Measurements from ENCODE around the gene GATA5.

DNA sequence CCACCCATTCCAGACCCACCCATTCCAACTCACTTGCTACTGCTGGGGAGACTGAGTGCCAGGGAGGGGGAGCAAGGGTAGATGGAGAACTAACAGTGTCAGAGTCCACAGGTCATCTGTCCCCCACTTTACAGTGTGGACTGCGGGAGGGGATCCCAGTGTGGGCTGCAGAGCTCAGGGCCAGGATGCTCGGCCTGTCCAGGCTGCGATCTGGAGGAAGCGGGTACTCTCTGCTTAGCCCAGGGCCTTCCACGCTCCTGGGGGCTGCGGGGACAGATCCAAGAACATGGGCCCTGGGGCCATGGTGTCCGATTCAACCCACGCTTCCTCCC lies 14.1 kb upstream of the GATA5 start:
- no peak for TF ChIP-seq POLR2AphosphoS5 (IDR thresholded peaks at IDR 0.05; ENCODE audit: low read depth, low read length)
- TF ChIP-seq FOXM1 (IDR thresholded peaks at IDR 0.05; ENCODE audit: low read depth) = no peak
- TF ChIP-seq, protein P1, sequence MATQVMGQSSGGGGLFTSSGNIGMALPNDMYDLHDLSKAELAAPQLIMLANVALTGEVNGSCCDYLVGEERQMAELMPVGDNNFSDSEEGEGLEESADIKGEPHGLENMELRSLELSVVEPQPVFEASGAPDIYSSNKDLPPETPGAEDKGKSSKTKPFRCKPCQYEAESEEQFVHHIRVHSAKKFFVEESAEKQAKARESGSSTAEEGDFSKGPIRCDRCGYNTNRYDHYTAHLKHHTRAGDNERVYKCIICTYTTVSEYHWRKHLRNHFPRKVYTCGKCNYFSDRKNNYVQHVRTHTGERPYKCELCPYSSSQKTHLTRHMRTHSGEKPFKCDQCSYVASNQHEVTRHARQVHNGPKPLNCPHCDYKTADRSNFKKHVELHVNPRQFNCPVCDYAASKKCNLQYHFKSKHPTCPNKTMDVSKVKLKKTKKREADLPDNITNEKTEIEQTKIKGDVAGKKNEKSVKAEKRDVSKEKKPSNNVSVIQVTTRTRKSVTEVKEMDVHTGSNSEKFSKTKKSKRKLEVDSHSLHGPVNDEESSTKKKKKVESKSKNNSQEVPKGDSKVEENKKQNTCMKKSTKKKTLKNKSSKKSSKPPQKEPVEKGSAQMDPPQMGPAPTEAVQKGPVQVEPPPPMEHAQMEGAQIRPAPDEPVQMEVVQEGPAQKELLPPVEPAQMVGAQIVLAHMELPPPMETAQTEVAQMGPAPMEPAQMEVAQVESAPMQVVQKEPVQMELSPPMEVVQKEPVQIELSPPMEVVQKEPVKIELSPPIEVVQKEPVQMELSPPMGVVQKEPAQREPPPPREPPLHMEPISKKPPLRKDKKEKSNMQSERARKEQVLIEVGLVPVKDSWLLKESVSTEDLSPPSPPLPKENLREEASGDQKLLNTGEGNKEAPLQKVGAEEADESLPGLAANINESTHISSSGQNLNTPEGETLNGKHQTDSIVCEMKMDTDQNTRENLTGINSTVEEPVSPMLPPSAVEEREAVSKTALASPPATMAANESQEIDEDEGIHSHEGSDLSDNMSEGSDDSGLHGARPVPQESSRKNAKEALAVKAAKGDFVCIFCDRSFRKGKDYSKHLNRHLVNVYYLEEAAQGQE (IDR thresholded peaks at IDR 0.05; ENCODE audit: low read depth, low read length) = no peak
- TF ChIP-seq, protein P2, sequence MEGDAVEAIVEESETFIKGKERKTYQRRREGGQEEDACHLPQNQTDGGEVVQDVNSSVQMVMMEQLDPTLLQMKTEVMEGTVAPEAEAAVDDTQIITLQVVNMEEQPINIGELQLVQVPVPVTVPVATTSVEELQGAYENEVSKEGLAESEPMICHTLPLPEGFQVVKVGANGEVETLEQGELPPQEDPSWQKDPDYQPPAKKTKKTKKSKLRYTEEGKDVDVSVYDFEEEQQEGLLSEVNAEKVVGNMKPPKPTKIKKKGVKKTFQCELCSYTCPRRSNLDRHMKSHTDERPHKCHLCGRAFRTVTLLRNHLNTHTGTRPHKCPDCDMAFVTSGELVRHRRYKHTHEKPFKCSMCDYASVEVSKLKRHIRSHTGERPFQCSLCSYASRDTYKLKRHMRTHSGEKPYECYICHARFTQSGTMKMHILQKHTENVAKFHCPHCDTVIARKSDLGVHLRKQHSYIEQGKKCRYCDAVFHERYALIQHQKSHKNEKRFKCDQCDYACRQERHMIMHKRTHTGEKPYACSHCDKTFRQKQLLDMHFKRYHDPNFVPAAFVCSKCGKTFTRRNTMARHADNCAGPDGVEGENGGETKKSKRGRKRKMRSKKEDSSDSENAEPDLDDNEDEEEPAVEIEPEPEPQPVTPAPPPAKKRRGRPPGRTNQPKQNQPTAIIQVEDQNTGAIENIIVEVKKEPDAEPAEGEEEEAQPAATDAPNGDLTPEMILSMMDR (IDR thresholded peaks at IDR 0.05) = no peak
